Activated CD8-positive, alpha-beta memory T cell treated with anti-CD3 and anti-CD28 coated beads for 36 hours (primary cell): ENCODE measurements around the gene RILPL2. TPM values are rescaled to one million over a fixed set of nuclear protein-coding genes. Genes with fewer than 3 reads are reported as not detected.
"Not testable (repeated sequence)": the region's sequence is repeated elsewhere in the genome, so short reads cannot be mapped to it uniquely, and the experiment has no call there.

Source experiments
- CTCF ChIA-PET: fragments of 350-600 bp; sonication (Branson Sonifier 250); formaldehyde crosslinking; loops from one replicate; lab custom pipeline; 2021; ENCODE audit warnings: antibody characterized with exemption; lab: Charles Lee
- POLR2A ChIA-PET: fragments of 350-600 bp; sonication (Branson Sonifier 250); formaldehyde crosslinking; loops from one replicate; lab custom pipeline; 2021; ENCODE audit warnings: antibody characterized with exemption; lab: Charles Lee
- total RNA-seq, 2 experiments: library from RNA; stranded (reverse); gene quantifications; one replicate each; pipeline ENCODE4 v1.2.3, GENCODE V29; 2021

RILPL2 gene
- total RNA-seq, 2 experiments from 2014 or later, result 23.8 to 24.3 TPM

DNA sequence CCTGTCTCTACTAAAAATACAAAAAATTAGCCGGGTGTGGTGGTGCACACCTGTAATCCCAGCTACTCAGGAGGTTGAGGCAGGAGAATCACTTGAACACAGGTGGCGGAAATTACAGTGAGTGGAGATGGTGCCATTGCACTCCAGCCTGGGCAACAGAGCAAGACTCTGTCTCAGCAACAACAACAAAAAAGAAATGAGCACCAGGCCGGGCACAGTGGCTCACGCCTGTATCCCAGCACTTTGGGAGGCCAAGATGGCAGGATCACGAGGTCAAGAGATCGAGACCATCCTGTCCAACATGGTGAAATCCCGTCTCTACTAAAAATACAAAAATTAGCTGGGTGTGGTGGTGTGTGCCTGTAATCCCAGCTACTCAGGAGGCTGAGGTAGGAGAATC is 68.1 kb downstream of the RILPL2 start:
- POLR2A ChIA-PET, result not testable (repeated sequence)

DNA sequence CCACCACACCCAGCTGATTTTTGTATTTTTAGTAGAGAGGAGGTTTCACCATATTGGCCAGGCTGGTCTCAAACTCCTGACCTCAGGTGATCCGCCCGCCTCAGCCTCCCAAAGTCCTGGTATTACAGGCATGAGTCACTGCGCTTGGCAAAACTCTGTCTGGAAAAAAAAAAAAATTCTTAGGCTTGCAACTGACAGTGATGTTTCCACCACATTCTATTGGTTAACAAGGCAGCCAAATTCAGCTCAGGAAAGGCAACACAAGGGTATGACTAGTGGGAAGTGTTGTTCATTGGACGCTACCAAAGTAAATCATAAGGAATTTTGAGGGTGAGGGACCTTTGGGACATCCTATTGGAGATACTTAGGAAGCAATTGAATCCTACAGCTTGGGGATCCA is 69.0 kb downstream of the RILPL2 start:
- ChIA-PET CTCF (interaction anchor here (0.5 to 0.7 kb wide), 2 partner anchors 235 to 1788 kb away, joined by 3 read pairs; partner anchors contain the start of gene DDX55), POLR2A (interaction anchor here (0.6 kb wide), 1 partner anchor 81 kb away, joined by 15 read pairs; no protein-coding TSS in a partner anchor)

More for the DNA sequence above, 68.1 kb downstream of the RILPL2 start:
- CTCF ChIA-PET, result interaction anchor here (0.7 kb wide), 2 partner anchors 69 to 215 kb away, joined by 3 read pairs; no protein-coding TSS in a partner anchor

Other genes starting within 250 kb of the RILPL2 start
- gene MPHOSPH9, start 203.5 kb downstream of the RILPL2 start, total RNA-seq, result 10 to 100 TPM; 75.0 to 84.3 TPM
- gene MTRFR, start 203.2 kb downstream of the RILPL2 start, total RNA-seq, result 10 to 100 TPM; 27.1 to 28.0 TPM
- gene CDK2AP1, start 164.8 kb downstream of the RILPL2 start, total RNA-seq, result 10 to 100 TPM; 78.8 to 83.0 TPM
- 10 to 100 TPM; 55.9 to 58.6 TPM for gene SBNO1, start 71.8 kb downstream of the RILPL2 start, total RNA-seq
- gene KMT5A, start 52.6 kb downstream of the RILPL2 start, total RNA-seq, result 10 to 100 TPM; 48.6 to 51.6 TPM
- gene SNRNP35, start 21.5 kb upstream of the RILPL2 start, total RNA-seq, result 10 to 100 TPM; 22.2 to 23.7 TPM
- 1 to 10 TPM; 3.7 TPM for gene RILPL1, start 97.0 kb upstream of the RILPL2 start, total RNA-seq
- gene TMED2, start 147.9 kb upstream of the RILPL2 start, total RNA-seq, result 100 to 1,000 TPM; 196 to 205 TPM
- gene DDX55, start 165.4 kb upstream of the RILPL2 start, total RNA-seq, result 10 to 100 TPM; 58.0 to 58.3 TPM
- gene EIF2B1, start 197.0 kb upstream of the RILPL2 start, total RNA-seq, result 10 to 100 TPM; 92.9 to 94.4 TPM
- gene GTF2H3, start 197.1 kb upstream of the RILPL2 start, total RNA-seq, result 10 to 100 TPM; 77.4 to 81.9 TPM
- gene TCTN2, start 234.4 kb upstream of the RILPL2 start, total RNA-seq, result 1 to 10 TPM; 4.0 to 5.1 TPM